ENCODE data around the gene GXYLT1.
"Not testable (repeated sequence)": the region's sequence is repeated elsewhere in the genome, so short reads cannot be mapped to it uniquely, and the experiment has no call there.

The GXYLT1 gene

GRCh38 chr12:42144408-42145196 is at the start of gene GXYLT1:
TSS of gene GXYLT1 (minus strand) at chr12:42144874. CDS start at chr12:42144646, 228 bp downstream.
- peak; percentile 17 to 69 (median 57) for DNase-seq (ENCODE audit: low read depth in 3 of 3, low spot score in 1 of 3)

DNA sequence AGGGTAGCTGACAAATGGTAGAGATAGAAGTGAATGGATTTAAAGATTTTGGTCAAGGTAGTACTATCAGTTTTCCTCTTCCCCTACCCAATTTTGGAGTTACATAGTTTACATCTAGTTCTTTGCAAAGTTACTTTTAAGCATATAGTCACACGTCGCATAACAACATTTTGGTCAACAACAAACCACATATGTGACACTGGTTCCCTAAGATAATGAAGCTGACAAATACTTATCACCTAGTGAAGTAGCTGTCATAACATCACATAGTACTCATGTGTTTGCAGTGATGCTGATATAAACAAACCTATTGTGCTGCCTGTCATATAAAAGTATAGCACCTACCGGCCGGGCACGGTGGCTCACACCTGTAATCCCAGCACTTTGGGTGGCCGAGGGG is 48.0 kb upstream of the GXYLT1 start:
- no peak for DNase-seq (ENCODE audit: low read depth in 3 of 3, low spot score in 1 of 3)

DNA sequence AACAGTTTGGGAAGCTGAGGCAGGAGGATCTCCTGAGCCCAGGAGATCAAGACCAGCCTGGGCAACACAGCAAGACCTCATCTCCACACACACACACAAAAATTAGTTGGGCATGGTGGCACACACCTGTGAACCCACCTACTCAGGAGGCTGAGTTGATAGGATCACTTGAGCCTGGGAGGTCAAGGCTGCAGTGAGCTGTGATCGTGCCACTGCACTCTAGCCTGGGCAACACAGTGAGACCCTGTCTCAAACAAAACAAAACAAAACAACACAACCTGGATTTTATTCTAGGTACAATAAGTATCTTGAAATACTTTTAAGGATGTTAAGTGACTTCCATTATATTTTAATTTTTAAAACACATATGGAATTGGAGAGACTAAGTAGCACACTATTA is 47.6 kb upstream of the GXYLT1 start:
- DNase-seq (ENCODE audit: low read depth in 3 of 3, low spot score in 1 of 3): no peak

- no peak for DNase-seq (ENCODE audit: low read depth in 3 of 3, low spot score in 1 of 3)
These were observed 45.7 kb upstream of the GXYLT1 start for GRCh38 chr12:42190376-42190775.

- DNase-seq (ENCODE audit: low read depth in 3 of 3, low spot score in 1 of 3): not testable (repeated sequence)
These were observed 43.6 kb upstream of the GXYLT1 start for GRCh38 chr12:42188275-42188674.

DNA sequence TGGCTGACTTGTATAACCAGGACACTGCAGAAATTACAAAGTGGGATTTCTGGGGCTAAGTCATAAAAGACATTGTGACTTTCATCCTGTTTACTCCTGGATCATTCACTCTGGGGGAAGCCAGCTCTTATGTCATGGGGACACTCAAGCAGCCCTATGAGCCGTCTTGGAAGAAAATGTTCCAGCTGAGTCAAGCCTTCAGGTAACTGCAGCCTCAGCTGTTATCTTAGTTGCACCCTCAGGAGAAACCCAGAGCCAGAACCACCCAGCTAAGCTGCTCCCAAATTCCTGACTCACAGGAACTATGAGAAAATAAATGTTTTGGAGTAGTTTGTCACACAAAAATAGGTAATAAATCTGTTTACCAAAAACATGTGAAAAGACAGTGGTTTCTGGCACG is 43.1 kb upstream of the GXYLT1 start:
- DNase-seq (ENCODE audit: low read depth in 3 of 3, low spot score in 1 of 3): no peak

- DNase-seq (ENCODE audit: low read depth in 3 of 3, low spot score in 1 of 3): no peak
These were observed 42.1 kb upstream of the GXYLT1 start for GRCh38 chr12:42186793-42187192.

GRCh38 chr12:42182394-42182793 is 37.7 kb upstream of the GXYLT1 start:
- no peak for DNase-seq (ENCODE audit: low read depth in 3 of 3, low spot score in 1 of 3)

DNA sequence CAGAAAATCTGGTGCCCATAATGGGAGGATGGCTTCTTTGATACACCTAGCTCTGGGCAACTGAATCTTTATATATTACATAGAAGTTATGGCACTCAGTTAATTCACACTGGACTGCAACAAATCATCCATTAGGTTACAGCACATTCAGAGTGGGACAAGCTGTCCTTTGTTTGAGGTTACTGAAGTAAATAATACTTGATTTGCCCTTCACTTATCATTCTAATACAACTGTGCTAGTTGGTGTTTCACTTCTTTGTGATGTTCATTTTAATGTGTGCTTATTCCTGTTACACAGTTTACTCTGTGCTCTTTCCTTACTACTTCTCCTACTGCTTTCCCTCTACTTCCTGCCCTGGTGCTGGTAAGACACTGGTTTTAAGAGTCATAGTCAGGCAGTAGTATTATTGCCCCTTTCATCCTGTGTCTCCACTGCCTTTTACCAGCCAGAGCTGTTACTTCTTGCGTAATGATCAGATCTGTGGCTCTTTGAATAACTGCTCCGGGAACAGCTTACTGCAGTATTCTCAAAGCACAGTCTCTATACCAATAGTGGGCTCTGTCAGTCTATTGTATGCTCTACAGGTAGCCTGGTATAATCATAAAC is 36.4 kb upstream of the GXYLT1 start:
- DNase-seq (ENCODE audit: low read depth in 3 of 3, low spot score in 1 of 3): no peak

GRCh38 chr12:42178101-42178500 is 33.4 kb upstream of the GXYLT1 start:
- DNase-seq (ENCODE audit: low read depth in 3 of 3, low spot score in 1 of 3): no peak

GRCh38 chr12:42174978-42175377 is 30.3 kb upstream of the GXYLT1 start:
- DNase-seq (ENCODE audit: low read depth in 3 of 3, low spot score in 1 of 3): no peak

- DNase-seq (ENCODE audit: low read depth in 3 of 3, low spot score in 1 of 3): no peak
These were observed 29.4 kb upstream of the GXYLT1 start for GRCh38 chr12:42173961-42174521.

DNA sequence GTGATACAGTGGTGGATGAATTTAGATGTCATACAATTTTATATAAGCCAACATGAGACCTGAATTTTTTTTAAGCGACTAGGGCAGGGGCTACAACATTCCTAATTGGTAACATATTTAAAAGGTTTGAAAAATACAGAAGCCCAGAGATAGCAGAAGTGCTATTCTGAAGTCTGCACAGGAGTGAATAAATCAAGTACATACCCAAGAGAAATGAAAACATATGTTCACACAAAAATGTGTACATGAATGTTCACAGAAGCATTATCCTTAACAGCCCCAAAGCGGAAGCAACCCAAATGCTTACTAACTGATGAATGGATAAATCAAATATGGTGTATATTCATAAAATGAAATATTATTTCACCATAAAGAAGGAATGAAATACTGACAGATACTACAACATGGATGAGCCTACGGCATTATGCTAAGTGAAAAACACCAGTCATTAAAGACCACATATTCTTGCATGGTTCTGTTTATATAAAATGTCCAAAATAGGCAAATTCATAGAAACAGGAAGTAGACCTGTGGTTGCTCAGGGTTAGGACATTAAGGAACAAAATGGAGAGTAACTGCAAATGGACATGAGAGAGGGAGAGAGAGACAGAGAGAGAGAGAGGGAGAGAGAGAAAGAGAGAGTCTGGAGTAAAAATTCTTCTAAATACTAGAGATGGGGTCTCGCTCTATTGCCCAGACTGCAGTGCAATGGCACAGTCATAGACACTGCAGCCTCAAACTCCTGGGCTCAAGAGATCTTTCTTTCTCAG is 28.0 kb upstream of the GXYLT1 start:
- no peak for DNase-seq (ENCODE audit: low read depth in 3 of 3, low spot score in 1 of 3)

GRCh38 chr12:42167711-42168110 is 23.0 kb upstream of the GXYLT1 start:
- no peak for DNase-seq (ENCODE audit: low read depth in 3 of 3, low spot score in 1 of 3)

- no peak for DNase-seq (ENCODE audit: low read depth in 3 of 3, low spot score in 1 of 3)
These were observed 21.8 kb upstream of the GXYLT1 start for GRCh38 chr12:42166501-42166900.

DNA sequence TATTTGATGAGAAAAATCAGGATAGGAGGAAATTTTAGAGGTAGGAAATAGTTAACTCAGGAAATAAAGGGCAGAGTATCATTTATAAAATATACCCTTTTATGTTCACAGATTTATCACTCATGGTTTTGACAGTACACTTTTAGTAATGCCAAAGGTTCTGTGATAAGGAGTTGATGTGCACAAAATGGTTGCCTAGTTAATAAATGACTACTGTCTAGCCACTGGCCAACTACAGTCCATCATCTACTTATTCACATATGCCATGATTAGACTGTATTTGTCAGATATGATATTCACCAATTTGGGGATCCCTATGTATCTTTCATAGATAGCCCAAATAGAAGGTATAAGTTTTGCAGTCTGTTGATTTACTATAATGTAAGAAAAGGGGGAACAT is 19.2 kb upstream of the GXYLT1 start:
- no peak for DNase-seq (ENCODE audit: low read depth in 3 of 3, low spot score in 1 of 3)

DNA sequence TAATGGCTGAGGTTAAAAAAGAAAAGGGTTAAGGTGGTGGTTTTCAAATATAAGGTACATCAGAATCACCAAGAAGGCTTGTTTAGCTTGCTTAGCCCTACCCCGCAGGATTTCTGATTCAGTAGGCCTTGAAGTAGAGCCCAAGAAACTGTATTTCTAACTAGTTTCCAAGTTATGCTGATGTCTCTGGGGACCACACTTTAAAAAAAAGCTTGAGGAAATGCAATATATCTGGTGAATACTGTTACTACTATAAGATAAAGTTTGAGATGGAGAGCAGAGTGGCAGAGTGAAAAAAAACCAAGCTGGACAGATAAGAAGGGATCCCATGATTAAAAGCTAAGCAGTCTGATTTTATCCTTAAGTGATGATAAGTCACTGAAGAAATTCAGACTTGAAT is 18.3 kb upstream of the GXYLT1 start:
- DNase-seq (ENCODE audit: low read depth in 3 of 3, low spot score in 1 of 3): no peak

GRCh38 chr12:42162193-42162592 is 17.5 kb upstream of the GXYLT1 start:
- DNase-seq (ENCODE audit: low read depth in 3 of 3, low spot score in 1 of 3): no peak

- no peak for DNase-seq (ENCODE audit: low read depth in 3 of 3, low spot score in 1 of 3)
These were observed 16.9 kb upstream of the GXYLT1 start for GRCh38 chr12:42161529-42161928.

GRCh38 chr12:42156232-42156631 is 11.6 kb upstream of the GXYLT1 start:
- DNase-seq (ENCODE audit: low read depth in 3 of 3, low spot score in 1 of 3): no peak

DNA sequence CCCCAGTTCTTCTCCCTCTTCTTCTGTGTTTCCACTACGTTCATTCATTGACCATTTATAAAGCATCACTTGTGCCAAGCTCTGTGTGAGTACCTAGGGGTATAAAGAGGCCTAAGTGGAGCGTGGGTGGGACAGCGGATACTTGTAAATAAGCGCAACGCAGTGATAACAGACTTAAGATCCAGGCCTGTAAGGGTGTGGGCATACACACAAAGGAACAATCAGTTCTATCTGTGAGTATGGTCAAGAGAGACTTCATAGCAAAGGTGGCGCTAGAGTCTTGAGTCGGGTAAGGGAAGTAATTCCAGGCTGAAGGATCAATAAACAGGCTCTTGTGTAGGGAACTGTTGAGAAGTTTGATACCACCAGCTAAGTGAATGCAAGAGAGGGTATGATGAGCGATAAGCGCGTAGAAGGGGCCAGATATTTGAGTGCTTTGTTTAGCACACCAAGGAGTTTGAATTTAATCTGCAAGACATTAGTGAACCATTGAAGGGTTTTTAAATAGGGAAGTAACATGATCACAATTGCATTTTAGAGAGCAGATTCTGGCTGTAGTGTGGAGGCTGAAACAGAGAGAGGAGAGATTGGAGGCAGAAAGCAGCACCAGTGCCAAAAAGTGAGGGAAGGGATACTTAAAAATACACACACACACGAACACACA is 1.0 kb upstream of the GXYLT1 start:
- DNase-seq (ENCODE audit: low read depth in 3 of 3, low spot score in 1 of 3): no peak
